ENCODE data around the gene STK10.

The STK10 gene

GRCh38 chr5:172142709-172143215, 45.3 kb downstream of the STK10 start:
- DNase-seq (ENCODE audit: low read depth in 2 of 2): no peak

GRCh38 chr5:172141949-172142319, 46.1 kb downstream of the STK10 start:
- DNase-seq (ENCODE audit: low read depth in 2 of 2): no peak

GRCh38 chr5:172140866-172141265, 47.2 kb downstream of the STK10 start:
- no peak for DNase-seq (ENCODE audit: low read depth in 2 of 2)

- no peak for DNase-seq (ENCODE audit: low read depth in 2 of 2)
Observed at GRCh38 chr5:172140120-172140519, 47.9 kb downstream of the STK10 start.

GRCh38 chr5:172137046-172137445, 51.0 kb downstream of the STK10 start:
- DNase-seq (ENCODE audit: low read depth in 2 of 2): no peak

GRCh38 chr5:172133359-172134029, 54.5 kb downstream of the STK10 start:
- peak; percentile 44 to 59 for DNase-seq (ENCODE audit: low read depth in 2 of 2)

- DNase-seq (ENCODE audit: low read depth in 2 of 2): no peak
Observed at GRCh38 chr5:172131690-172132089, 56.3 kb downstream of the STK10 start.

GRCh38 chr5:172129256-172129910, 58.6 kb downstream of the STK10 start:
- DNase-seq (ENCODE audit: low read depth in 2 of 2): no peak

- DNase-seq (ENCODE audit: low read depth in 2 of 2): no peak
Observed at GRCh38 chr5:172127581-172127980, 60.4 kb downstream of the STK10 start.

- DNase-seq (ENCODE audit: low read depth in 2 of 2): no peak
Observed at GRCh38 chr5:172123269-172123692, 64.7 kb downstream of the STK10 start.

- no peak for DNase-seq (ENCODE audit: low read depth in 2 of 2)
Observed at GRCh38 chr5:172119921-172120688, 67.9 kb downstream of the STK10 start.

GRCh38 chr5:172118891-172119290, 69.1 kb downstream of the STK10 start:
- no peak for DNase-seq (ENCODE audit: low read depth in 2 of 2)

GRCh38 chr5:172117977-172118701, 69.9 kb downstream of the STK10 start:
- no peak for DNase-seq (ENCODE audit: low read depth in 2 of 2)

GRCh38 chr5:172115541-172115982, 72.5 kb downstream of the STK10 start:
- no peak for DNase-seq (ENCODE audit: low read depth in 2 of 2)

- peak; percentile 82 to 84 for DNase-seq (ENCODE audit: low read depth in 2 of 2)
Observed at GRCh38 chr5:172114875-172115422, 73.1 kb downstream of the STK10 start.

- peak; percentile 65 to 72 for DNase-seq (ENCODE audit: low read depth in 2 of 2)
Observed at GRCh38 chr5:172113036-172113435, 75.0 kb downstream of the STK10 start.

GRCh38 chr5:172111852-172112225, 76.2 kb downstream of the STK10 start:
- DNase-seq (ENCODE audit: low read depth in 2 of 2): no peak

- peak; percentile 85 to 88 for DNase-seq (ENCODE audit: low read depth in 2 of 2)
Observed at GRCh38 chr5:172110921-172111851, 76.8 kb downstream of the STK10 start.

- no peak for DNase-seq (ENCODE audit: low read depth in 2 of 2)
Observed at GRCh38 chr5:172110260-172110815, 77.7 kb downstream of the STK10 start.

GRCh38 chr5:172109749-172110148, 78.3 kb downstream of the STK10 start:
- no peak for DNase-seq (ENCODE audit: low read depth in 2 of 2)
